HepG2 (cell line): ENCODE data around the gene FXR2. TPM values are rescaled to one million over a fixed set of nuclear protein-coding genes. Genes with fewer than 3 reads are reported as not detected.

Source experiments
- CCDC6 ChIP-seq: sonication (generic); formaldehyde crosslinking; IDR thresholded peaks from 2 replicates; pipeline ENCODE4 v1.8.1; 2022; ENCODE audit warnings: mild to moderate bottlenecking, missing genetic modification reagents, moderate library complexity
- CEBPZ ChIP-seq: IDR thresholded peaks from 2 replicates; pipeline ENCODE4 v1.6.1; 2012; ENCODE audit warnings: low read length, improper control_type of control experiment
- CENPX ChIP-seq: sonication (generic); formaldehyde crosslinking; IDR thresholded peaks from 2 replicates; pipeline ENCODE4 v1.9.0; 2021; ENCODE audit warnings: mild to moderate bottlenecking, missing genetic modification reagents, moderate library complexity
- ELF4 ChIP-seq: sonication (generic); formaldehyde crosslinking; IDR thresholded peaks from 2 replicates; pipeline ENCODE4 v1.5.0; 2020; ENCODE audit warnings: missing genetic modification reagents, mild to moderate bottlenecking, moderate library complexity, borderline replicate concordance
- HNRNPK ChIP-seq: fragments of 200-400 bp; formaldehyde crosslinking; IDR thresholded peaks from 2 replicates; pipeline ENCODE4 v1.6.1; 2018; ENCODE audit warnings: low read length, low read depth, moderate library complexity, mild to moderate bottlenecking; ENCODE audit not compliant: poor library complexity, severe bottlenecking
- NFYB ChIP-seq: sonication (generic); formaldehyde crosslinking; IDR thresholded peaks from 2 replicates; pipeline ENCODE4 v1.4.0; 2020; ENCODE audit warnings: missing genetic modification reagents
- PAX8 ChIP-seq: sonication (generic); formaldehyde crosslinking; IDR thresholded peaks from 2 replicates; pipeline ENCODE4 v1.8.0; 2022; ENCODE audit warnings: mild to moderate bottlenecking, missing genetic modification reagents, borderline replicate concordance
- PLRG1 ChIP-seq: fragments of 450-650 bp; conservative IDR thresholded peaks from 2 replicates; pipeline ENCODE4 v1.6.1; 2016
- SRSF4 ChIP-seq: fragments of 200-400 bp; formaldehyde crosslinking; IDR thresholded peaks from one replicate; pipeline ENCODE4 v1.6.1; 2018; ENCODE audit warnings: mild to moderate bottlenecking, low read depth, low read length, moderate library complexity; ENCODE audit not compliant: poor library complexity, severe bottlenecking
- WIZ ChIP-seq: sonication (generic); formaldehyde crosslinking; IDR thresholded peaks from 2 replicates; pipeline ENCODE4 v1.5.1; 2020; ENCODE audit warnings: mild to moderate bottlenecking, missing genetic modification reagents
- ZBTB43 ChIP-seq: sonication (generic); formaldehyde crosslinking; conservative IDR thresholded peaks from 2 replicates; pipeline ENCODE4 v1.4.0; 2020; ENCODE audit warnings: missing genetic modification reagents
- ZBTB8A ChIP-seq: sonication (generic); formaldehyde crosslinking; IDR thresholded peaks from 2 replicates; pipeline ENCODE4 v1.4.0; 2020; ENCODE audit warnings: mild to moderate bottlenecking, low read depth, missing genetic modification reagents, borderline replicate concordance
- ZHX2 ChIP-seq, 2 experiments: sonication (generic) in 1 of 2; formaldehyde crosslinking in 1 of 2; IDR thresholded peaks; 2 replicates each; pipeline versions ENCODE4 v1.6.1 to v1.9.0; 2014 to 2022; ENCODE audit warnings: antibody characterized with exemption in 1 of 2, borderline replicate concordance in 1 of 2, inconsistent platforms in 1 of 2, low read depth in 1 of 2, missing genetic modification reagents in 1 of 2
- ZMYM4 ChIP-seq: sonication (generic); formaldehyde crosslinking; IDR thresholded peaks from 2 replicates; pipeline ENCODE4 v1.8.1; 2023; ENCODE audit warnings: mild to moderate bottlenecking, missing genetic modification reagents
- ZNF460 ChIP-seq: sonication (generic); formaldehyde crosslinking; IDR thresholded peaks from 2 replicates; pipeline ENCODE4 v1.5.1; 2020; ENCODE audit warnings: missing genetic modification reagents, mild to moderate bottlenecking, borderline replicate concordance
- ZNF652 ChIP-seq: IDR thresholded peaks from 2 replicates; pipeline ENCODE4 v1.6.1; 2016; ENCODE audit warnings: low read depth, borderline replicate concordance
- ZNF674 ChIP-seq: sonication (generic); formaldehyde crosslinking; IDR thresholded peaks from 2 replicates; pipeline ENCODE4 v1.5.0; 2020; ENCODE audit warnings: low read depth, mild to moderate bottlenecking, missing genetic modification reagents
- polyA plus RNA-seq, 8 experiments: library from polyadenylated mRNA; depleted of rRNA in 3 of 8; stranded (reverse) in 7 of 8; unstranded in 1 of 8; fragments of >200 nt; fragmentation: Illumina TruSeq in 4 of 8; extraction: Trizol in 4 of 8; gene quantifications; 2 replicates each; pipeline versions ENCODE4 v1.2.1 to v1.2.3, GENCODE V29; 2011 to 2016; ENCODE audit warnings: low read depth in 4 of 8, missing spikeins in 1 of 8, mixed read lengths in 1 of 8; ENCODE audit not compliant: insufficient read depth in 1 of 8
- total RNA-seq, 5 experiments: library from RNA; depleted of rRNA; stranded (reverse); fragments of >200 nt; fragmentation: Illumina TruSeq; extraction: Trizol; gene quantifications; 2 replicates each; pipeline ENCODE4 v1.2.3, GENCODE V29; 2016; ENCODE audit warnings: low read depth in 1 of 5

FXR2 gene
- total and polyA plus RNA-seq, 2 of the 13 experiments (the other 11 are each of a cell fraction or from before 2014, with no cell fraction given) = 20.9 to 24.4 TPM

GRCh38 chr17:7583253-7584109 lies 31.2 kb downstream of the FXR2 start, which contains the start of gene MPDU1 (continued):
- TF ChIP-seq ELF4 (CRISPR knock-in tag) = peak; percentile 97; the same call in 1 of the 2 replicates
- no peak for TF ChIP-seq CEBPZ
- no peak for TF ChIP-seq PLRG1
- peak; percentile 55; the same call in 1 of the 2 replicates for TF ChIP-seq CCDC6
- no peak for TF ChIP-seq PAX8 (CRISPR knock-in tag)
- TF ChIP-seq ZHX2 (IDR thresholded peaks at IDR 0.05; ENCODE audit: low read depth) = peak; percentile 98
- TF ChIP-seq ZHX2 (CRISPR knock-in tag; IDR thresholded peaks at IDR 0.05; ENCODE audit: borderline replicate concordance) = 0 out of 2 replicates have a peak, but pooled peaks have one; percentile 45
- peak; percentile 62; the same call in 1 of the 2 replicates for TF ChIP-seq ZBTB43 (CRISPR knock-in tag)
- TF ChIP-seq ZBTB8A (CRISPR knock-in tag) = no peak
- TF ChIP-seq ZNF460 (CRISPR knock-in tag) = no peak
- peak; percentile 60; the same call in 1 of the 2 replicates for TF ChIP-seq ZMYM4 (CRISPR knock-in tag)
- no peak for TF ChIP-seq CENPX (CRISPR knock-in tag)
- no peak for TF ChIP-seq HNRNPK
- TF ChIP-seq ZNF674 (CRISPR knock-in tag) = no peak
- no peak; the same call in 1 of the 2 replicates for TF ChIP-seq WIZ (CRISPR knock-in tag)
- TF ChIP-seq NFYB (CRISPR knock-in tag) = no peak
- no peak for TF ChIP-seq ZNF652
- no peak for TF ChIP-seq SRSF4
